DMS79 treated with DMSO at 0.1 percent for 48 hours (cell line): ENCODE measurements around the gene DKK3.
"Not testable (repeated sequence)": the region's sequence is repeated elsewhere in the genome, so short reads cannot be mapped to it uniquely, and the experiment has no call there.

Experiments used
- DNase-seq: peaks from one replicate; lab custom pipeline; 2025; lab: John Stamatoyannopoulos, UW

The DKK3 gene

DNA sequence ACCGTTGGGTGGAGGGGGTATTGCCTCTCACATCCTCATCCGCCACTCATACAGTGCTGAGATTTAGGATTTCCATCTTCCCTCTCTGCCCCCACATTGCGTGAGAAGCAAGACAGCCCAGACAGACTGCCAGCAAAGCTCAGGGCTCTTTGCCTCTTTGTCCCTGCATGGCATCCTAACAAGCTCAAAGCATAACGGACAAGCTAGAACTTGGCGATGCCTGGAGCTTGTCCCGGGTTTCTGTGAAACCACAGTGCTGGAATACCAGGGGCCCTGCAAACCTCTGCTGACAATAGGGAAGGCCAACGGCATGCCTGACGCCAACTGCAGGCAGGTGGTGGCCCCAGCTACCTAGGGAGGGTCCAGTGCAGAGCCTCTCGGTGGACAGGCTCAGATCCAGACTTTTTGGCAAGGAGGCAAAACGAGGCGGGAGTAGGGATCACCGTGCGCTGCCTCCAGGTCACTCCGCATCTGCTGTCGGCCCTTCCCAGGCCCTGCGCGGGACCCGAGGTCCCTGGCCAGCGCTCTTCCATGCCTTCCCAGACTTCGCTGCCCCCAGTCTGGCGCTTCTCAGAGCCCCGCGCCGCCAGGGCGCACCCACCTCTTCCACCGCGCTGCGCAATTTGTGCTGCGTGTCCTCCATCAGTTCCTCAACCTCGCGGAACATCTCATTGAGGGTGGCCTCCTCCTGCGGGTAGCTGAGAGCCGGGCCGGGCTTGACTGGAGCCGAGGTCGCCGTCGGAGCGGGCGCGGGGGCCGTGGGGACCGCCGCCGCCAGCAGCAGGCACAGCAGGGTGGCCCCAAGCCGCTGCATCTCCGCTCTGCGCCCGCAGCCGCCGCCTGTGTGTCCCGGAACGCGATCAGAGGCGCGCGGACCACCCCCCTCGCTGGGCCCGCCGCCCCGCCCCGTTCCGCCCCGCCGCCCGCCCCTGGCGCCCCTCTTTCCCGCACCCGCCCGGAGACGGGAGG lies at the start of gene DKK3:
Gene DKK3 (minus strand): TSS at position 858 of the 969 bp plus-strand sequence. CDS start 44 bp downstream, at position 814.
- DNase-seq = peak; percentile 33

- DNase-seq = no peak
Observed at GRCh38 chr11:12057299-12057980, 49.0 kb upstream of the DKK3 start.

- DNase-seq = no peak
Observed at GRCh38 chr11:12056119-12056518, 47.7 kb upstream of the DKK3 start.

DNA sequence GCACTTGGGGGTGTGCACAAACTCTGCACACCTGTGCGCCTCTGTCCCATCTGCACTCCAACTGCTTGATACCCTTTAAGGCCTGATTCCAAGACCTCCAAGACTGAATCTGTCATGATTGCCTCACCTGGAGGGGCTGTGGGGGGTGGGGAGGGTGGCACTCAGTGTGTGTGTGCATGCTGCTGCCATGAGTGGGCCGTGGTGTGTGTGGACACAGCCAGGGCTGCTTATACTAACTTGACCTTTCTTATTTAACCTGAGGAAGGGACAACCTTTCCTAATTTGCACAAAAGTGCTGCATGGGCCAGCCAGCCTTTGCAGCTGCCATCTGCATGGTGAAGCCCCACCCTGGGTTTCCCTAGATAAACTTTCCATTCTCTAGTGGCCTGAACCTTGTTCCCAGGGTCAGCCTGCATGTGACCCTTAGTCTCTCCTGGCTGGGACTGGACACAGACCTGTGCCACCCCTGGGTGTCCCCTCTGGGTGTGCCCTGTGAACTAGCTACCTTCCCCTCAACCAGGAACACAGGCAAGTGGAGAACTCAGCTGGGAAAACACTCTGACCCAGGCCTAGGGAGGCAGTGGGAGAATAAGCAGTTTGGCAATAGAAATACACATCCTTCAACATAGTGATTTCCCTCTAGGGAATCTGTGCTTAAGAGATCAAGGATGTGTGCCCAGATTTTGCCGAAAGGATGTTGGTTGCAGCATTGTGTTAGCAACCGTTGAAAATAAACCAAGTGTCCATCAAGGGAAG lies 45.4 kb upstream of the DKK3 start:
- DNase-seq = peak; percentile 32

GRCh38 chr11:12052676-12053605 lies 44.5 kb upstream of the DKK3 start:
- no peak for DNase-seq

GRCh38 chr11:12051287-12051662 lies 42.8 kb upstream of the DKK3 start:
- no peak for DNase-seq

GRCh38 chr11:12050470-12051286 lies 42.3 kb upstream of the DKK3 start:
- no peak for DNase-seq

- DNase-seq = no peak
Observed at GRCh38 chr11:12048936-12049790, 40.7 kb upstream of the DKK3 start.

- no peak for DNase-seq
Observed at GRCh38 chr11:12046636-12047236, 38.3 kb upstream of the DKK3 start.

GRCh38 chr11:12045914-12046635 lies 37.6 kb upstream of the DKK3 start:
- DNase-seq = no peak

DNA sequence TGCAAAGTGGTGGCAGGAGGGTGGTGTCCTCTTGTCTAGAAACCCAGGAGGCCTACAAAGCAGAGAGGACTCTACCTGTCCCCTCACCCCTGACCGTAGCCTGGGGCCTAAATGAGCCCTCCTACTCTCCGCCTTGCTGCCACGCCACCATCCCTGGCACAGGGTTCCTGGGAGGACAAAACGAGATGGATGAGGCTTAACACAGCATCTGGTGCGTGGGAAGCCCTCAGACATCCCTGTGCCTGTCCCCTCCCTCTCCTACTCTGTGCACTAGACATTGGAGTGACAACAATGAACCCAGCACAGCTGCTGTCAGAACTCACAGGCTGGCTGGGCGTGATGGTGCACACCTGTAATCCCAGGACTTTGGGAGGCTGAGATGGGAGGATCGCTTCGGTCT lies 36.4 kb upstream of the DKK3 start:
- no peak for DNase-seq

DNA sequence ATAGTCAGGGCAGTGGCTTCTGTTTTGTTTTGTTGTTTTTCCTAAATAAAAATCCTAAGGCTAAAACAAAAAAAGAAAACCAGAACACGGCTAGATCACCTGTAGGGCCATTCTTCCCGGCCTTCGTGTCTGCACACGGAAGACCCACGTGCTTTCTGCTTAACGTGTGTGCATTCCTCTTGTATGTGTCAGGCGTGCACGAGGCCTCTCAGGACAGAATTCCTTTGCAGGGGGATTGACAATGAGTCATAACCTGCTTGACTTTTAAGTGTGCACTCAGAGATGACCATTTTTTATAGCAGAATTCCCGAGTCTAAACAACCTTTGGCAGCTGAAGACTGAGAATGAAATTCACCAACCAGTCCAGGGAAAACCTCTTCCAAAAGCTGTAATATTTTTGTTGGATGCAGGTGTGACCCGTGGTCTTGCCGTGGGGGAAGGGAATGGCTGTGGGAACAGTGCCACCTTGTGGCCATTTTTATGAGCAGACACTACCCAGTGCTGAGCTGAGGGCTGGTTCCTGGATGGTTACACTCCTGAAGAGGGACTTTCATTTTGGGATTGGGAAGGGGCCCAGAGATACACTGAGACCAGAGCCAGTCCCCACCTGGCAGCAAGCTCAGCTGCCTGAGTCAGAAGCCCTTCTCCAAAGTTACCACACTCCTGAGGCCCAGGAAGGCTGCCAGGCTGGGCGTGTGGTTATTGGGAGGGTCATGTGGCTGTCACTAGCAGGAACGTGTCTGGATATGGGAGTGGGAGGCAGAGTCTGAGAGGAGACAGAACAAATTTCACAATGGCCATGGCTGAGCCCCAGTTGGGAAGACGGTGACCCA lies 35.7 kb upstream of the DKK3 start:
- peak; percentile 73 for DNase-seq

- no peak for DNase-seq
Observed at GRCh38 chr11:12043221-12043620, 34.8 kb upstream of the DKK3 start.

GRCh38 chr11:12042215-12042676 lies 33.8 kb upstream of the DKK3 start:
- no peak for DNase-seq

- DNase-seq = not testable (repeated sequence)
Observed at GRCh38 chr11:12040719-12041118, 32.3 kb upstream of the DKK3 start.

- no peak for DNase-seq
Observed at GRCh38 chr11:12032968-12033367, 24.5 kb upstream of the DKK3 start.

- DNase-seq = no peak
Observed at GRCh38 chr11:12031856-12032544, 23.6 kb upstream of the DKK3 start.
